Islet precursor cell (in vitro differentiated cells): ENCODE data around the gene LRP2.
"Not testable (repeated sequence)": the region's sequence is repeated elsewhere in the genome, so short reads cannot be mapped to it uniquely, and the experiment has no call there.

Source experiments
- DNase-seq: peaks from one replicate; pipeline ENCODE4 v3.0.0-alpha.2; 2018

LRP2 gene

GRCh38 chr2:169300636-169301530 is 61.5 kb downstream of the LRP2 start:
- no peak for DNase-seq

GRCh38 chr2:169298007-169298406 is 64.3 kb downstream of the LRP2 start:
- DNase-seq, result no peak

DNA sequence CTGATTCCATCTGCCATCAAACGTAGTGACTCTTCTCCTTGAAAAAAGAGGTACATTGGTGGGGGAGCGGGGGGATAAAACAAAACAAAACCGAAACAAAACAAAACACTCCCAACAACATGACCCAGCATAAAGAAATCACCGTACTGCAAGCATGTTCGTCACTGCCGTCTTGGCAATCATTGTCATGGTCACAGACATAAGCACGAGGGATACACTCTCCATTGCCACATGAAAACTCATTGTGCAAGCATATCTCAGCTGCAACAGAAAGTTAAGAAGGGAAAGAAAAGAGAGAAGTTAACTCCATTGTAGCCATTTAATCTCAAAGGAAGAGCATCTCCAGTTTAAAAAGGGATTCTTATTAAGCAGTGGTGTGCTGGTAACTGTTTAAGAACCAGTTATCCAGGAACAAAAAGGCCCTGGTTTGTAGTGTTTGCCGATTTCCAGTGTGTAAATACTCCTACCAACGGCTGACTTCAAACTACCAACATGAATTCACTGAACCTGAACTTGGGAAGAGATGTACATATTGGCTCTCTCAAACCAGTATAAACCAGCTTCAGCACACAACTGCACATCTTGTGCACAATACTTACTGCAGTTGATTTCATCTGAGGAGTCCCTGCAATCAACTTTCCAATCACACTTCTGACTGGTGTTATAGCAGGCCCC is 68.2 kb downstream of the LRP2 start:
- DNase-seq, result no peak

DNA sequence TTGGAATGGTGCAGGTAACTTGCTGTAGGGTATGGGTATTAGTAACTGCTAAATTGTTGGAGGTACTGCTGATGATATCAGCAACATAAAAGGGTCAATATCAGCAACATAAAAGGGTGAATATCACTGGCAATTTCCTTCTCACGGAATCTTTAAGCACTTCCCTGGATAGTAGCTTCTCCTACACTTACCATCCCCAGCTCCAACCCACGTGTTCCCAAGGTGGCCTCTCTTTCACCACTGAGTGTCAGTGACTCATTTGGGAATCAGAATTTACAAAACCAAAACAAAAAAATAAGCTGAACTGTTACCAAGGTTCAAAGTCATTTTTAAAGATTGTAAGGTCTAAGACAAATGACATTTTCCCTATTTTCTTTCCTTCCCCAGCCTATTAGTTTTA is 70.8 kb downstream of the LRP2 start:
- DNase-seq, result no peak

GRCh38 chr2:169290433-169290832 is 71.9 kb downstream of the LRP2 start:
- no peak for DNase-seq

DNA sequence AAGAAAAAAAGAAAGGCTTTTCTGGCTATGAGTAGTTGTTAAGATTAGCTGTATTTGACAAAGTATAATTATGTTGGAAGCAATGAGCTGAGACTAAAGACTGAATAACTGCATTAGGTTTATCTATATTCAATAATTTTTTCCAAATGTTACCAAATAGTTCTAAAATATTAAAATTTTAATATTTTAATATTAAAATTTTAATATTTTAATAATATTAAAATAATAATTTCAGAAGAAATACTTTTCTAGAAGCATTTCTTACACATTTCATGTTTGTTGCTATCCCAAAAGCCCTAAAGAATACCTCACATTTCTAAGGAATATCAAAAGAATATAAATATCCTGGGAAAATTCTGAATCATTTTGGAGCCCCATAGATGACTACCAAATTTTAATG is 74.7 kb downstream of the LRP2 start:
- no peak for DNase-seq

DNA sequence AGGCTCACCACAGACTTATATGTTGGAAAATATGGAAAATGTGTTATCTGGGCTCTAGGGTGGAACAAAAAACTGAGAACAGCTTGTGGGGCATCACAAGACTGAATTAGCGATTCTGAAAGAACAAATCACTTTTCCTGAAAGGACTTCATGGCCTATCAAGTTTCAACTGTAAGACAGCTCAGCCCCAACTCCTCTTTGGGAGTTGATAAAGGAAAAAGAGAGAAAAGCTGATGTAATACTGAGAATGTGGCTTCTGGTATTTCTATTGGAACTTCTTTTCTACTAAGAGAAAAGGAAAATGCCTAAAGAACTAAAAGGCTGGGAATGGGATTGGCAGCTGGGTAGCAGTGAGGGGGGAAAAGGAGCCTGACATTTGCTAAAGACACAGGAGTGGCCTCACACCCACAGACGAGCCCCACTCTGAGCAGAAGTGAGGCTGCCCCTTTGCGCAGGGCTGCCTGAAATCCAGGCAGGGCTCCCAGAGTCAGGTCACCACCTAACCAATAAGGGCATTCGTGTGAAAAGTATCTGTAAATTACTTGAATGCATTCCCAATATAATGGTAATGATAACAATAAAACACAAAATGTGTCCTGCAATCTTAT is 75.6 kb downstream of the LRP2 start:
- no peak for DNase-seq

DNA sequence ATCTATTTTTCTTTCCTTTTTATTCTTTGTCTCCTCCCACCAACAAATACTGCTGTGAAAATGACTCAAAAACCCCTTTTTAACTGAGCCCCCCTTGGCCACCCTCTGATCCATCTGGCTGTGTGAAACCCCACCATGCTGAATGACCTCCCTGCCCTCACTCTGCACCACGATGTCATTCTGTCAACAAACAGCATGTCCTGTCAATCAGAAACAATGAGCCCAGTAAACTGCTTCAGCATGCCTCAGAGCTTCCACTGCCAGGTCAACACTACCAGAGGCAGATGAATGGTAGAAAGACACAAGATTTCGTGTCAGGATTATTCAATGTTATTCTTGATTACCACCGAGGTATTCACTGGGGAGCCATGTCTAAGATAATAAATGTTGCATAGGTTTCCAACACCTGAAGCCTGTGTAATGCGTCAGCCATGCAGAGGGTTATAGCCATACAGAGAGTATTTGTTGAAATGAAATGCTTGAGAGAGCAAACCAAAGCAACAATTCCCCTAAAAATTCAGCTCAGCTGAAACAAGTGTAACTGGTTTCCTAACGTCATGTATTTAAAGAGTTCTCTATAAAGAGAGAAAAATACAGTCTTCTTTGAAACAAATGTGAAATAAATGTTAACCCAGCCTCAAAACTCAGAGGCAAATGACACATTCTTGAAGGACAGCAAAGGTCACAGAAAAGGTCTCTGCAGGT is 76.7 kb downstream of the LRP2 start:
- DNase-seq, result no peak

GRCh38 chr2:169280502-169280901 is 81.8 kb downstream of the LRP2 start:
- no peak for DNase-seq

DNA sequence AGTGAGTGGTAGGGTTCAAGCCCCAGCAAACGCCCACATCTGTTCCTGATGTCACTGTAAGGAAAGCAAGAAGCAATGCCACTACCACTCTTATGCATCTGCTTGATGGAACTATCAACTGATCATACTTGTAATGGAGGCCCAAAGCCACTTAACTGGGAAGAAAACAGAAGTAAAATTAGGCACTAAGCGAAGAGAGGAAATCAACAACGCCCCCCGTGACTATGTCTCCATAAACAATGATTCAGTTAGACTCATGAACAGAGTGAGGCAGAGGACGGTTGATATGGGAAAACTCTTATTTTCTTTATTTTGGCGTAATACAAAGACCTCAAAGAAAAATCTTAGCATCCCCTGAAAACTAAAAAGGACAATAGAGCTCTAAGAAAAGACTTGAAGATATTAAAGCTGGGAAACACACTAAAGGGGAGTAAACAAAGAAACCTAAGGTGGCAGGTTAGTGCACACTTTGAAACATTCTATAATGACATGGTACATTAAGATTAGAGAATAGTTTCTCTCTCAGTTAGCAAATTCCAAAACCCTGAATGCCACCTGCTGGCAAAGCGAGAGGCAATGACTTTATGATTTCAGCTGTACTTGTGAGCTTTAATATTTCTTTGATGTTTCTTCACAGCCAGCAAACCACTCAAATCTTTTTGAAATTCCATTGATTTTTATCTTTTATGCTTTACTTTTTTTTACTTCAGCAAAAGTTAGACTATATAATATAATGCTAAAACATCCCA is 86.5 kb downstream of the LRP2 start:
- DNase-seq, result no peak

DNA sequence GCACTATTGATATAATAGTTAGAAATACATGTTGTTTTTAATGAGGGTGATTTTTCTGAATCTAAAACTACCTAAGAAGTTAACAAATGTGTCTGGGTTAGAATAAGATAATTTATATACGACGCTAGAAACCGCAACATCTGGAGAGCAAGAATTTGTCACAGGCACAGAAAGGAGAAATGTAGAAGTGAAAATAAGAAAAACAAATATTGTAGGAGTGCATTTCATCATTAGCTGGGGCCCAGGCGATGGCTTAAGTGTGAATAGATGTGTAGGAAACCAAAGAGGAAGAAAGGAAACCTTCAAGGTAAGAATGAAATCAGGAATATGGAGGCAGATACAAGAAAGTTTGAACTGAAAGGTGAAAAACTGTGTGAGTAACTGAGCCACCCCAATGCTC is 90.3 kb downstream of the LRP2 start:
- DNase-seq, result no peak

DNA sequence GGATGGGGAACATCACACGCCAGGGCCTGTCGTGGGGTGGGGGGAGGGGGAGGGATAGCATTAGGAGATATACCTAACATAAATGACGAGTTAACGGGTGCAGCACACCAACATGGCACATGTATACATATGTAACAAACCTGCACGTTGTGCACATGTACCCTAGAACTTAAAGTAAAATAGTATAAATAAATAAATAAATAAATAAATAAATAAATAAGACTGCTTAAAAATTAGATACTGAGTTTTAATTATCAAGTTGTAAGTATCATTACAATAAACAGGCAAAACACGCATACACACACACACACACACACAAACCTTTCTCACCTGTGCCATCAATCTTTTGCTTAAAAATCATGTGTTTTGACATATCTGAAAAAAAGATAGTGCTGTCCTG is 91.8 kb downstream of the LRP2 start:
- not testable (repeated sequence) for DNase-seq

DNA sequence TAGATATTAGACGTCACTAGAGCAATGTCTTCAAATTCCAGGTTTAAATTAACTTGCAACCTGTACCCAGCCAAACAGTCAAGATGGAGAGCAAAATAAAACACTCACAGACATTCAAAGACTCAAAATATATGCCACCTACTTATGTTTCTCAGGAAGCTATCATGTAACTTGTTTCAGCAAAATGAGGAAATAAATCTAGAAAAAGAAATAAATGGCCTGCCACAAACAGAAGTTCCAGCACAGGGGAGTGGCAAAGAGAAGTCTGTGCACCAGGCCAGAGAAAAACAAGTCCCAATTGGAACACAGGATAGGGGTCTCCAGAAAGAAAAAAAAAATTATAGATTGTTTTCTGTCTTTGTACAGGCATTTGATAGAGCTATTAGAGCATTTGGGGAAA is 96.7 kb downstream of the LRP2 start:
- DNase-seq, result no peak

DNA sequence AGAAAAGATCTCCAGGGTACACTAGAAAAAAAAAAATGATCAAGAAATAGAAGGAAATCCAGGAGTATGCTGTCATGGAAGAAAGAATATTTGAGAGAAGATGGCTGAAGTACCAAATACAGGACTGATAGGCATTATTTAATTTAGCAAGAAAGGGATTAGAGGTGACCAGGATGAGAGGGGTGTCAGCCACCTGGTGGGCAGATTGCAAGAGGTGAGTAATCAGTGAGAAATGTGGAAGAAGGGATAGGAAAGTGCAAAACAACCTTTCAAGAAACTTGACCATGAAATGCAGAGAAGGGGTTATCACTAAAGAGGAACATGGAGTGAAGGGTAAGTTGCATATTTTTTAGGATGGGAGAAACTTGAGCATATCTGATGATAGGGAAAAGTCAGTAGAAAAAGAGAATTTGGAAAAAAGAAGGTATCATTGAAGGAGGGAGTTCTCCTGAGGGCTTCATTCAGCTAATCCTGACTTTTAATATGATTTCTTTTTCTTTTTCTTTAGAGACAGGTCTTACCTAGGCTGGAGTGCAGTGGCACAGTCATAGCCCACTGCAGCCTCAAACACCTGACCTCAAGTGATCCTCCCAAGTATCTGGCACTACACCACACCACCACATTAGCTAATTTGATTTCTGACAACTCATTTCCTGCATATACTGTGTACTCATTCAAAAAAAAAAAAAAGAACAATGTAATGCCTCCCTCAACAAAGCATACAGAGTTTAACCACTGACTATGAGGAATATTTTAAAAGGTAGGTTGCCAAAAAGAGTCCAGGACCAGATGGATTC is 101.3 kb downstream of the LRP2 start:
- DNase-seq, result no peak

- peak; percentile 60 for DNase-seq
Measured at GRCh38 chr2:169260246-169260645, 102.1 kb downstream of the LRP2 start.

- DNase-seq, result no peak
Measured at GRCh38 chr2:169259402-169259801, 102.9 kb downstream of the LRP2 start.

DNA sequence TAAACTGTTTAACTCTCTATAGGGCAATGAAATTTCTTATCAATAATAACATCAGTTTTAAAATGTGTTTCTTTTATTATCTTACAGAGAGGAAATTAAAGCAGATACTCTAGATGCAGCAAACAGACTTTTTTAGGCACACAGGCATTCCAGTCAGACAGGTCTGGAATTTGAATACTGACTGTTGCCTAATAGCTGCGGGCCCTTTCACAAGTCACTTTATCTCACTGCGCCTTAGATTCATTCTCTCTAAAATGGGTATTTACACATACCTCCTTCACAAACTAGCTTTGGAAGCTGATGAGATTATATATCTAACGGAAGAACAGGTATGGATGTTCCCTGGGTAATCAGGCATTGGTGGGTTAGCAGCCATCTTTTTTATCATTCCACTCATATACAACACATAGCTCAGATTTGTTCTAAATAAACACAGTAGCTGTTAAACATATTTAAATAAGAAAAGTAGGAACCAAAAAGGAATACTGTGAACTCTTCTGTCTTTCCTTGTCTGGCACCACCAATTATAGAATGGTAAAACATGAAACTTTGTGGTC is 104.2 kb downstream of the LRP2 start:
- DNase-seq, result no peak

DNA sequence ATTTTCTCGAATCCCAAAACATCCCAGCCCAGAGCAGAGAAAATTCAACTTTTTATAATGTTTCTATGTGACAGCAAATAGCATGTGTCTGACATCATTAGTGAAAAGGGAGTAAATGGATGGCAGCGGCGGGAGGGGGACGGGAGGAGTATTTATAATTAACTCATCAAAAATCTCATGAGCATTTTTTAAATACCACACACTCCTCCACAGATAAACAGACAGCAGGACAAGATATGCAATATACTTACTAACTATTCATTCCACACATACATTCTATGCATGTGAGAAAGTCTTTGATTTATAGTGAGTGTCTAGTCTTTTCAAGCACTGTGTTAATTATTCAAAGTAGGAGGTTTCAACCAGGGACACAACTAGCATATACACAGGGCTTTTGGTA is 107.6 kb downstream of the LRP2 start:
- DNase-seq, result no peak

- no peak for DNase-seq
Measured at GRCh38 chr2:169247211-169247610, 115.1 kb downstream of the LRP2 start.

DNA sequence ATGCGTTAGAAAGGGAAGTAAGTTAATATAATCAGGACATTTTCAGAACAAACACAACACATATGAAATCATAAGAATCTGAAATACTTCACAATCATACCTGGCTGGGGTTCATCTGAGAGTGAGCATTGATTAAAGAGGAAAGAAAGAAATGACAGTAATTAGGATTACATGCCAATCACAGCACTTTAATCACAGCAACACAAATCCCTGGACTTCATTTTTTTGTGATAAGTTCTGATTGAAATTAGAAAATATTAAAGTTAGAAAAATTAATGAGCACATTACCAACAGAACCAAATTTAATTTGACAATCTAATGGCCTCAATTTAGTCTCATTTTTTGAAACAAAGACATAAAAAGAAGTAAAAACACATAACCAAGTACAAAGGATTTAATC is 121.9 kb downstream of the LRP2 start:
- no peak for DNase-seq

GRCh38 chr2:169237939-169238338 is 124.4 kb downstream of the LRP2 start:
- DNase-seq, result no peak
